ENCODE results near the gene MBOAT1.
A peak's percentile ranks its signal among the peaks of the same experiment; 100 is the strongest.
"Not testable (repeated sequence)": the region's sequence is repeated elsewhere in the genome, so short reads cannot be mapped to it uniquely, and the experiment has no call there.

The MBOAT1 gene

GRCh38 chr6:20212392-20213111 is at the start of gene MBOAT1:
TSS of gene MBOAT1 (minus strand) at chr6:20212469. CDS start at chr6:20212234, 235 bp downstream.
- TF ChIP-seq ZNF274 (IDR thresholded peaks at IDR 0.05; ENCODE audit: low read depth, low read length), result no peak

GRCh38 chr6:20261685-20262084 is 49.4 kb upstream of the MBOAT1 start:
- TF ChIP-seq ZNF274 (IDR thresholded peaks at IDR 0.05; ENCODE audit: low read depth, low read length), result no peak
- H3K4me3 ChIP-seq (ENCODE audit: low read length), result no peak overlapping the region

More at GRCh38 chr6:20212392-20213111, at the start of gene MBOAT1:
- H3K4me3 ChIP-seq (ENCODE audit: low read length), result peak within 1 kb of the TSS; percentile 70

- no peak for TF ChIP-seq ZNF274 (IDR thresholded peaks at IDR 0.05; ENCODE audit: low read depth, low read length)
- no peak overlapping the region for H3K4me3 ChIP-seq (ENCODE audit: low read length)
Measured at GRCh38 chr6:20260360-20260759, 48.1 kb upstream of the MBOAT1 start.

DNA sequence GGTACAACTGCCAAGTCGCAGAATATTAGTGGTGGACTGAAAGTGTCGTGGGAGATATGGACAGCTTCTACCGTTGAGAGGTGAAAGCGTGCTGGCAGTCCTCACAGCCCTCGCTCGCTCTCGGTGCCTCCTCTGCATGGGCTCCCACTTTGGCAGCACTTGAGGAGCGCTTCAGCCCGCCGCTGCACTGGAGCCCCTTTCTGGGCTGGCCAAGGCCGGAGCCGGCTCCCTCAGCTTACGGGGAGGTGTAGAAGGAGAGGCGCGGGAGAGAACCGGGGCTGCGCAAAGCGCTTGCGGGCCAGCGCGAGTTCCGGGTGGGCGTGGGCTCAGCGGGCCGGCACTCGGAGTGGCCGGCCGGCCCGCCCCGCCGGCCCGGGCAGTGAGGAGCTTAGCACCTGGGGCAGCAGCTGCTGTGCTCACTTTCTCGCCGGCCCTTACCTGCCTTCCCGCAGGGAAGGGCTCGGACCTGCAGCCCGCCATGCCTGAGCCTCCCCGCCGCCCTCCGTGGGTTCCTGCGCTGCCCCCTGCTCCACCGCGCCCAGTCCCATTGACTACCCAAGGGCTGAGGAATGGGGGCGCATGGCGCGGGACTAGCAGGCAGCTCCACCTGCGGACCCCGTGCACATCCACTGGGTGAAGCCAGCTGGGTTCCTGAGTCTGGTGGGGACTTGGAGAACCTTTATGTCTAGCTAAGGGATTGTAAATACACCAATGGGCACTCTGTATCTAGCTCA is 47.2 kb upstream of the MBOAT1 start:
- no peak for TF ChIP-seq ZNF274 (IDR thresholded peaks at IDR 0.05; ENCODE audit: low read depth, low read length)
- no peak overlapping the region for H3K4me3 ChIP-seq (ENCODE audit: low read length)

DNA sequence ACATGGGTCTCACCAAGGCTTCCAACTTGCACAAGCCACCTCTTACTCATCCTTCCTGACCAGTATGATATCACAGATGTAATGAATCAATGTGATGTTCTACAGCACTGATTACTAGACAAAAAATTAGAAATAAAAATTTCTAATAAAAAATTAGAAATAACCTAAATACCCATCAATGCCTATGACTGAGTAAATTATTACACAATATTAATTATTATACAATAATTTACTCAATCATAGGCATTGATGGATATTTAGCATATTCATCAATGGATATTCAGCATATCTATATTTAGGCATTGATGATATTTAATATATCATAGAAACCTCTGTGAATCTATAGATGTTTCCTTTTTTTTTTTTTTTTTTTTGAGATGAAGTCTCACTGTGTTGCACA is 43.2 kb upstream of the MBOAT1 start:
- no peak overlapping the region for H3K4me3 ChIP-seq (ENCODE audit: low read length)

DNA sequence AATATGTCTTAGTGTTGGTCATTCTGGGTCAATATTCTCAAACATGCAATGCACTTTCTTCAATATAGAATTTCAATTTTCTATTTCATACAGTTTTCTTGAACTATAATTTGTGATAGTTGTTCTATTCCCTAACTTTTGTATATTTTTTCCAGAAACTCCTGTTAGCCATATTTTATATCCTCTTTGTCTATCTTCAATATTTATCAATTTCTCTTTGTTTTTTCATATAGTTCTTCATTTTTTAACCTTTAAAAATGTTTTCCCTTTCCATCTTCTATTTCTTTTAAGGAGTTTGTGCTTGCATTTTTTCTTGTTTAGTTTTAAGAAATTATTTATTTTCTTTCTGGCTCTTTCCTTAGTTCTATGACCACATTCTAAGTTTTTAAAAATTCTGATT is 42.0 kb upstream of the MBOAT1 start:
- no peak overlapping the region for H3K4me3 ChIP-seq (ENCODE audit: low read length)
- no peak for TF ChIP-seq ZNF274 (IDR thresholded peaks at IDR 0.05; ENCODE audit: low read depth, low read length)

More for the DNA sequence above, 43.2 kb upstream of the MBOAT1 start:
- TF ChIP-seq ZNF274 (IDR thresholded peaks at IDR 0.05; ENCODE audit: low read depth, low read length), result no peak

DNA sequence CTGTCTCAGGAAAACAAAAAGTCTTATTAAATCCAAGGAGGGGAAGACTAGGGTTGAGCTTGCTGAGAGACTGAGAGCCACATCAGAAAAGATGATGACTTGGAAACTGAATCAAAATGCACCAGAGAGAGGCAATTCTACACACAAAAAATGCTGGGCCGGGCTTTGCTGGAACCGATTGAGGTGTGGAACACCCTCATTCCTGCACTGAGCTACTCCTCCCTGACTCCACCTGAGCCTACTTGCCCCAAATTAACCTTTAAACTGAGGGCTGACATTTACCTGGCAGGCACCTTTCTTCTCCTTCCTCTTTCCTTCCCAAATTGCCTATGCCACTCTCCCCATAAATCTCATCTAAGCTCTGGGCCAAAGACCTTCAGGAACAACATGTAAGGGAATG is 40.8 kb upstream of the MBOAT1 start:
- TF ChIP-seq ZNF274 (IDR thresholded peaks at IDR 0.05; ENCODE audit: low read depth, low read length), result no peak
- no peak overlapping the region for H3K4me3 ChIP-seq (ENCODE audit: low read length)

DNA sequence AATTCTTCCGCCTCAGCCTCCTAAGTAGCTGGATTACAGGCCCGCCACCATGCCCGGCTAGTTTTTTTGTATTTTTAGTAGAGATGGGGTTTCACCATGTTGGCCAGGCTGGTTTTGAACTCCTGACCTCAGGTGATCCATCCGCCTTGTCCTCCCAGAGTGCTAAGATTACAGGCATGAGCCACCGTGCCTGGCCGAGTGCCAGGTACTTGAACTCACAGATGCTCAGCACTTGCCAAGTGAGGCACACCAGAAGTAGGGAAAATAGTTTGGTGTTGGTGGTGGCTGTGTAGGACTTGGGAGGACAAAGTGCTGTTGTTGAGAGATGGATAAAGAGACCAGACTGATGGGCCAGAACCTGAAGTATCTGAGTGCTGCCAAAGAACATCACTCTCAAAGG is 40.0 kb upstream of the MBOAT1 start:
- no peak overlapping the region for H3K4me3 ChIP-seq (ENCODE audit: low read length)
- no peak for TF ChIP-seq ZNF274 (IDR thresholded peaks at IDR 0.05; ENCODE audit: low read depth, low read length)

DNA sequence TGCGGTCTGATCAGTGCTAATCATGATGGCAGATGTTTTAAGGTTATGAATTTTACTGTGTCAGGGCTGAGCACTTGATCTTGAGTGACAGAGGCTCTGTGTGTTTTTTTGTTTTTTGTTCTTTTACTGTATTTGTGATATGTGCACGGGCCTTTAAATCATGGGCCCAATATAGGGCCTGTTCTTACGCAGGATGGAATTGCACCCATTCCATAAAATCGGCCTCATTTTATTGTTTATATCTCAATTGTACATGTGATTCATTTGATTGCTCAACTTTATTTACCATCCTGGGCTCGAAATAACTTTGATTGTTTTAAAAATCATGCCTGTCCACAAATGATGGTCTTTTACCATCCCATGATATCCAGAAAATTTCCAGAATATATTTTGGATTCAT is 39.3 kb upstream of the MBOAT1 start:
- H3K4me3 ChIP-seq (ENCODE audit: low read length), result no peak overlapping the region
- no peak for TF ChIP-seq ZNF274 (IDR thresholded peaks at IDR 0.05; ENCODE audit: low read depth, low read length)

DNA sequence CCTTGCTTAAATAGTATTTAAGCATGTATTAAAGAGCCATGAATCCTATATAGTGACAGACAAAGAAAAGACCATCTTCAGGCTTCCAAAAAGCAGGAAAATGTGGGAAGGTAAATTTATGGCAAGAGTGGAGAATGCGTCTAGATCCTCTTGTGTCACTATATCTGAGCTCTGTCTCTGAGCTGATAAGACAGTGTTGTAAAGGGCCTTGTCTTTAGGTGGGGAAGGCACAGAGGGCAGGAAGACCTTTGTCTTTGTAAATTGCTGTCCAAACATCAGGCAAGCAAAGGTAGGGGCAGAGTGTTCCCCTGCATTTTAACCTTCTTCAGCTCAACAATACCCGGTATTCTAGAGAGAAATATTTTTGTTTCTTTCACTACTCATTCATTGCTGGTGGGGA is 33.9 kb upstream of the MBOAT1 start:
- no peak for TF ChIP-seq ZNF274 (IDR thresholded peaks at IDR 0.05; ENCODE audit: low read depth, low read length)
- H3K4me3 ChIP-seq (ENCODE audit: low read length), result no peak overlapping the region

GRCh38 chr6:20244807-20245681 is 32.8 kb upstream of the MBOAT1 start:
- H3K4me3 ChIP-seq (ENCODE audit: low read length), result not testable (repeated sequence)

DNA sequence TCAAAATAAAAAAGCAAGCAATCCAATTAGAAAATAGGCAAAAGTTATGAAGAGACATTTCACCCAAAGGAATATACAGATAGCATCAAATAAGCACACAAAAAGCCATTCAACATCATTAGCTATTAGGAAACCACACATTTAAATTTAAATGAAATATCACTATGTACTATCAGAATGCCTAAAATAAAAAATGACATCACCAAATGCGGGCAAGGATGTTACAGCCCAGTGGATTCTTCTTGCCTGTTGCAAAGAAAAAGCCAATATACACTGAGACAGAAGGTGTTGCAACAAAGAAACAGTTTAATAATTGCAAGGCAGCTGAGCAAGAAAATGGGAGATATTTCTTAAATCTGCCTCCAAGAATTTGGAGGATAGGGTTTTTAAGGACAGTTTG is 31.0 kb upstream of the MBOAT1 start:
- TF ChIP-seq ZNF274 (IDR thresholded peaks at IDR 0.05; ENCODE audit: low read depth, low read length), result no peak
- H3K4me3 ChIP-seq (ENCODE audit: low read length), result no peak overlapping the region

DNA sequence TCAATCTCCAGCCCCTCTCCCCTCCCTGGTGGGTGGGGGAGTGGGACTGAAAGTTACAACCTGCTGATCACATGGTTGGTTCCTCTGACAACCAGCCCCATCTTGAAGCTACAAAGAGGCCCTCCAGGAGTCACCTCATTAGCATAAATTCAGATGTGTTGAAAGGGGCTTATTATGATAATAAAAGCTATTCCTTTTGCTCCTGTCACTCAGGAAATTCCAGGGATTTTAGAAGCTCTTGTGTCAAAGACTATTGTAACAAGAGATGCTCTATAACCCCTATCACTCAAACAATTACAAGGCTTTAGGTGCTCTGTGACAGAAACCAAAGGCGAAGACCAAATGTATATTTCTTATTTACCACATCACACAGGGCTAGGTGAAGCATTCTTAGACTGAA is 30.1 kb upstream of the MBOAT1 start:
- TF ChIP-seq ZNF274 (IDR thresholded peaks at IDR 0.05; ENCODE audit: low read depth, low read length), result no peak

GRCh38 chr6:20241102-20241501 is 28.8 kb upstream of the MBOAT1 start:
- TF ChIP-seq ZNF274 (IDR thresholded peaks at IDR 0.05; ENCODE audit: low read depth, low read length), result no peak
- H3K4me3 ChIP-seq (ENCODE audit: low read length), result no peak overlapping the region

More for the DNA sequence above, 30.1 kb upstream of the MBOAT1 start:
- H3K4me3 ChIP-seq (ENCODE audit: low read length), result no peak overlapping the region
